ENCODE data around the gene SOX11.

SOX11 gene

DNA sequence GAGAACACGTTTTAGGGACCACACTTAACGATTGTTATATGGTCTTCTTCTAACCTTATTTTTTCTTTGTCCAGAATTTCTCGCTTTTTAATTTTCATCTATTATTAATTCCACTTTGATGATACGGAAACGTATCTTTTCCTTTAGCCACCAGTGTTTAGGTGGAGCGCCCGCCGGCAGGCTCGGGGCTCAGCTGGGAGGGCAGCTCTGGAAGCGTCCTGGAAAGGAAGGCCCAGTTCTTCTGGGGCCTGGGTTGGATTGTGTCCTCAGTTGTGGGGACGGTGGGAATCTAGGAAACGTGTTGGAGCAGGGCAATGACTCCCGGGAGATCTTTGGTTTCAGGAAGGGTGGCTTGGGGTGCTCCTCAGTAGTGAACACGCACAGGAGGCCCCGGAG, 19.4 kb upstream of the SOX11 start:
- WGBS, 2 experiments (ENCODE audit: insufficient coverage in 2 of 2), result 78 to 83% methylated on average over 14 to 15 of the region's 15 CpGs
- H3K4me1 ChIP-seq (ENCODE audit: control insufficient read depth, insufficient read depth, low read length, poor library complexity, severe bottlenecking), result peaks cover 5% of the 10 kb centered on the region
- H3K27ac ChIP-seq (ENCODE audit: low read depth, low read length, severe bottlenecking), result no peak overlapping the region
- H3K36me3 ChIP-seq (ENCODE audit: control insufficient read depth, insufficient read depth, low read length), result no peaks in the 10 kb centered on the region
- H3K4me3 ChIP-seq (ENCODE audit: extremely low read depth, insufficient read depth, low read length, poor library complexity, severe bottlenecking), result no peak overlapping the region
- no peaks in the 10 kb centered on the region for H3K9me3 ChIP-seq (ENCODE audit: control insufficient read depth, low read length)

DNA sequence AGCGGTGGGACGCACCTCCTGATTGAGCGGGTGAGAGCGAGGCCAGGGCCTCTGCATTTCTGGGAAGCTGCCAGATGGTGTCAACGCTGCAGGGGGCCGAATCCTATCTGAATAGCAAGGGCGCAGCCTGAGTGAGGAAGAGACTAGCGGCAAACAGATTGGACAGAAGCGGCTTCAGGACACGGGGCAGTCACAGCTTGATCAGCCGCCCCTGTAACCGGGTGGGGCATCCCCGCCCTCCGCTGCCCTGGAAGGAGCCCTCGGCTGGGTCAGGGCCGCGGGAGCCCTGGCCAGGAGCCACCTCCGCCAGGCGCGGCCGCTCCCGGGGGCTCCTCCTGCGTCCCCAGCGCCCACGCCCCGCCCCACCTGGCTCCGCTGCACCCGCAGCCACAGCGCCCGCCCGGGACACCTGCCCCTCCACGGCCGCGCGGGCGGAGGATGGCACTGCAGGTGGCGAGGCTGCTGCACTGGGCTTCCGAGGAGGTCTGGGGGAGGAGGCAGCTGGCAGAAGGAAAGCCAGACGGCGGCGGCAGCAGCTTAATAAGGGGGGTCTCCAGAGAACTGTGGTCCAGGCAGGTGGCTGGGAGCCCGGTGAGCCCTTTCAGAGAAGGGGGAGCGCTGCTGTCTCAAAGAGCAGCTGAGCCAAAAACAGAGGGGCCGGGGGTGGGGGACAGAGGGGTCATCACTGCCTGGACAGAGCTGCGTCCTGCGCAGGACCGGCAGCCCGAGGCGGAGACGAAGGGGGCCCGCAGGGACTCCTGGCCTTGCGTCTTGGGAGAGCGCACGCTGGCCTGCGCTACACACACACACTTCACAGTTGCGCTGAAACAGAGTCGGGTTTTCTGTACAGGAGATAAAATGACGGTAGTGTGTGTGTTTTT, 18.8 kb upstream of the SOX11 start:
- peaks cover 5% of the 10 kb centered on the region for H3K4me1 ChIP-seq (ENCODE audit: control insufficient read depth, insufficient read depth, low read length, poor library complexity, severe bottlenecking)
- no peaks in the 10 kb centered on the region for H3K36me3 ChIP-seq (ENCODE audit: control insufficient read depth, insufficient read depth, low read length)
- no peak overlapping the region for H3K27ac ChIP-seq (ENCODE audit: low read depth, low read length, severe bottlenecking)
- H3K9me3 ChIP-seq (ENCODE audit: control insufficient read depth, low read length), result no peaks in the 10 kb centered on the region
- peak overlapping the region; percentile 29 for H3K4me3 ChIP-seq (ENCODE audit: extremely low read depth, insufficient read depth, low read length, poor library complexity, severe bottlenecking)
- WGBS, 2 experiments (ENCODE audit: insufficient coverage in 2 of 2), result 12 to 15% methylated on average over 30 to 32 of the region's 58 CpGs

DNA sequence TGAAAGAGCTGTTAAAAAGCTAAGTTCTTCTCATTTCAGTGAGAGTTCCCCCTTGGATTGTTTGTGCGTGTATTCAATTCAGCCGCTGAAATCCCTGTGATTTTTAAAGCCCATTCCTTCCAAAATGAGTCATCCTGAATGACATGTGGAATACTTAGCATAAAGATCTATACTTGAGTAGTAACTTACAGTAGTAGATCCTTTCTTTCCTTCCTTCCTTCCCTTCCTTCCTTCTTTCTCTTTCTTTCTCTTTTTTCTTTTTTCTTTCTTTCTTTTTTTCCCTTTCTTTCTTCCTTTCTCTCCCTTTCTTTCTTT, 18.2 kb upstream of the SOX11 start:
- Histone ChIP-seq H3K36me3 (ENCODE audit: control insufficient read depth, insufficient read depth, low read length) (no peaks in the 10 kb centered on the region), H3K4me1 (ENCODE audit: control insufficient read depth, insufficient read depth, low read length, poor library complexity, severe bottlenecking) (peaks cover 5% of the 10 kb centered on the region), H3K27ac (ENCODE audit: low read depth, low read length, severe bottlenecking) (no peak overlapping the region), H3K4me3 (ENCODE audit: extremely low read depth, insufficient read depth, low read length, poor library complexity, severe bottlenecking) (peak overlapping the region; percentile 29), H3K9me3 (ENCODE audit: control insufficient read depth, low read length) (no peaks in the 10 kb centered on the region)
- 0% methylated on average over 2 of the region's 2 CpGs; no CpG with 5 or more reads in 1 of the 2 experiments for whole genome bisulfite sequencing, 2 experiments (ENCODE audit: insufficient coverage in 2 of 2)

DNA sequence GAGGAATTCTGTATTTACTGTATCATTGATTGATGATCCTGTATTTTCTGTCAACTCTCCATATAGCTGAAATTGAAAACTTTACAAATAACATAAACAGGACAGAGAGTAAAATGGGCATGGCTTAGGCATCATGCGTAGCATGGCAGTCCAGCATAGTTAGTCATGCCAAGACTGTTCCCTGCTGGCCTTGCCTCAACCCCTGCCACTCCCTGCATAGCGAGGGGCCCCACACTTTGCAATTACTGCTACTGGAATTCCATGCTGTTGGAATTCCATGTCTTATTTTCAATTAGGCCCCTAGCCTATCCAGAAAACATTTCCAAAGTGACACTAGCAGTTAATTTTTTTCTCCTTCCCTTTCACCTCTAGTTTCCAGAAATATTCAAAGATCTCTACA, 15.1 kb upstream of the SOX11 start:
- Histone ChIP-seq H3K4me1 (ENCODE audit: control insufficient read depth, insufficient read depth, low read length, poor library complexity, severe bottlenecking) (peaks cover 5% of the 10 kb centered on the region), H3K27ac (ENCODE audit: low read depth, low read length, severe bottlenecking) (no peak overlapping the region), H3K9me3 (ENCODE audit: control insufficient read depth, low read length) (no peaks in the 10 kb centered on the region), H3K36me3 (ENCODE audit: control insufficient read depth, insufficient read depth, low read length) (no peaks in the 10 kb centered on the region), H3K4me3 (ENCODE audit: extremely low read depth, insufficient read depth, low read length, poor library complexity, severe bottlenecking) (no peak overlapping the region)
- WGBS, 2 experiments (ENCODE audit: insufficient coverage in 2 of 2), result 90 to 100% methylated on average over 1 to 2 of the region's 2 CpGs

DNA sequence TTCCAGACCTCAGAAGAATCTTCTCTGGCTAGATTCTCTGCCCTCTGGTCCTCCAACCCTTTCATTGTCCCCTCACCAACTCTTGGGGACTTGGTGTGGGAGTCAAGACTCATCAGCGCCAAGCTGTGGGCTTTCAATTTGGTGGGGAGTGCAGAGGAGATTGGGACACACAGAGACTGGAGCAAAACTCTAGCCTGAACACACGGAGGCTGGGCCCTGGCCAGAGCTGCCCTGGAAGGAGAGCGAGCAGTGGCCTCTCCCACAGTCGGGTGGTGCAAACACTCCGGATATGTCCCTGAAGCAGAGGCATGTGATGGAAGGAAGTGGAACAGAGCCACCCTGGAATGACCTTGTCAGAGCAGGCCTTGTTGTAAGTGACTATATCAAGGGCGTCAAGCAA, 8.7 kb upstream of the SOX11 start:
- no peak overlapping the region for H3K27ac ChIP-seq (ENCODE audit: low read depth, low read length, severe bottlenecking)
- whole genome bisulfite sequencing, 2 experiments (ENCODE audit: insufficient coverage in 2 of 2), result 91 to 93% methylated on average over 4 to 5 of the region's 6 CpGs

DNA sequence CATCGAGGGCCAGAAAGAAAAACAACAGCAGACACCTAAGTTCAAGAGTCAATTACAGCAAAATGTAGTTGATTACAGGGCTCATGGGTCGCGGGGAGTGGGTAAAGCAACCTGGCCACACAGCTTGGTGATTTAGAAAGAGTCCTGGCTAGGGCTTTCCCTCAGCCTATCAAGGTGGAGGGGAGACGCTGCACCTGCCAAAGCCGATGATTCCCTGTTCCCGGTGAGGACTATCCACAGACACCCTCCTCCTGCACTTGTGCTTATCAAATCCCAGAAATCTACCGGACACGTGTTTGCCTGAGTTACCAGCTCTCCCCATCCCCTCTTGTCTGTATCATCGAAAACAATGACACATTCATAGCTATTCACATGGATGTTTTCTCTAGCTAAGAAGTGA, 7.0 kb upstream of the SOX11 start:
- H3K36me3 ChIP-seq (ENCODE audit: control insufficient read depth, insufficient read depth, low read length), result no peaks in the 10 kb centered on the region
- WGBS, 2 experiments (ENCODE audit: insufficient coverage in 2 of 2), result 93% methylated on average over 6 of the region's 9 CpGs
- H3K4me1 ChIP-seq (ENCODE audit: control insufficient read depth, insufficient read depth, low read length, poor library complexity, severe bottlenecking), result no peaks in the 10 kb centered on the region
- no peak overlapping the region for H3K4me3 ChIP-seq (ENCODE audit: extremely low read depth, insufficient read depth, low read length, poor library complexity, severe bottlenecking)
- no peak overlapping the region for H3K27ac ChIP-seq (ENCODE audit: low read depth, low read length, severe bottlenecking)
- no peaks in the 10 kb centered on the region for H3K9me3 ChIP-seq (ENCODE audit: control insufficient read depth, low read length)

More for the DNA sequence above, 8.7 kb upstream of the SOX11 start:
- H3K36me3 ChIP-seq (ENCODE audit: control insufficient read depth, insufficient read depth, low read length), result no peaks in the 10 kb centered on the region
- H3K9me3 ChIP-seq (ENCODE audit: control insufficient read depth, low read length), result no peaks in the 10 kb centered on the region
- no peak overlapping the region for H3K4me3 ChIP-seq (ENCODE audit: extremely low read depth, insufficient read depth, low read length, poor library complexity, severe bottlenecking)
- H3K4me1 ChIP-seq (ENCODE audit: control insufficient read depth, insufficient read depth, low read length, poor library complexity, severe bottlenecking), result no peaks in the 10 kb centered on the region

DNA sequence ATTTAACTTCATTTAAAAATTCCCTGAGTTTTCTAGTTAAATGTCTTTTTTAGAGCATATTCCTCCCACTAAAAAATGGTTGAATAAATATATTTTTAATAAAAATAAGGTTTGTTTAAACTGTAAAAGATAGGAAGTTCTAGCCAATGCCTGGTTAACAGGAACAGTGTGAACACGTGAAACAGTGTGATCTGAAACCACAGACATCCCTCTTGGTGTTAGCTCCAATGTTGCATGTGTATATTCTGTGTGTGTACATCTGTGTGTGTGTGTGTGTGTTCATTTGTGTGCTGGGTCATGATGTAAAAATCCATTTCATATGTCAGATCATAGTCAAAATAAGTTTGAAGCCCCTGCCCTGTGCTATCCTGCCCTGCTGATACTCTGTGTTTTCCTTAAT, 6.1 kb upstream of the SOX11 start:
- H3K4me3 ChIP-seq (ENCODE audit: extremely low read depth, insufficient read depth, low read length, poor library complexity, severe bottlenecking), result no peak overlapping the region
- WGBS, 2 experiments (ENCODE audit: insufficient coverage in 2 of 2), result 87 to 90% methylated on average over 1 of the region's 1 CpG
- no peaks in the 10 kb centered on the region for H3K9me3 ChIP-seq (ENCODE audit: control insufficient read depth, low read length)
- no peaks in the 10 kb centered on the region for H3K36me3 ChIP-seq (ENCODE audit: control insufficient read depth, insufficient read depth, low read length)
- no peaks in the 10 kb centered on the region for H3K4me1 ChIP-seq (ENCODE audit: control insufficient read depth, insufficient read depth, low read length, poor library complexity, severe bottlenecking)
- no peak overlapping the region for H3K27ac ChIP-seq (ENCODE audit: low read depth, low read length, severe bottlenecking)

DNA sequence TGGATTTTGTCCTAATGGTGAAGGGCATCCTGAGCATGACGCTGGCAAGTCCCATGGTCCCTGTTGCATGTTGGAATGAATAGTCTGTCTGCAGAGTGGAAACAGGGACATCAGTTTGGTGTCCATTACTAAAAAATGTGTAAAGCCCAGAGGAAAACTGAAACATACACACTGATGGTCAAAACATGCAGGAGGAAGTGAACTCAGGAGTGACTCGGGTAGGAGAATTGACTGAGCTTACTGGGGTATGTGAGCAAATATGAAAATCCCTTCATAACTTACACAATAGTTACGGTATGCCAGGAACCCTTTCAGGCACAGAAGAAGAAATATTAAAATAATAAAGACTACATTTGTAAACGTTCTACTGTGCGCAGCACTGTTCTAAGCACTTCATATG, 5.6 kb upstream of the SOX11 start:
- no peak overlapping the region for H3K4me3 ChIP-seq (ENCODE audit: extremely low read depth, insufficient read depth, low read length, poor library complexity, severe bottlenecking)
- H3K36me3 ChIP-seq (ENCODE audit: control insufficient read depth, insufficient read depth, low read length), result no peaks in the 10 kb centered on the region
- WGBS, 2 experiments (ENCODE audit: insufficient coverage in 2 of 2), result 78 to 100% methylated on average over 1 of the region's 5 CpGs
- no peak overlapping the region for H3K27ac ChIP-seq (ENCODE audit: low read depth, low read length, severe bottlenecking)
- H3K4me1 ChIP-seq (ENCODE audit: control insufficient read depth, insufficient read depth, low read length, poor library complexity, severe bottlenecking), result no peaks in the 10 kb centered on the region
- no peaks in the 10 kb centered on the region for H3K9me3 ChIP-seq (ENCODE audit: control insufficient read depth, low read length)

DNA sequence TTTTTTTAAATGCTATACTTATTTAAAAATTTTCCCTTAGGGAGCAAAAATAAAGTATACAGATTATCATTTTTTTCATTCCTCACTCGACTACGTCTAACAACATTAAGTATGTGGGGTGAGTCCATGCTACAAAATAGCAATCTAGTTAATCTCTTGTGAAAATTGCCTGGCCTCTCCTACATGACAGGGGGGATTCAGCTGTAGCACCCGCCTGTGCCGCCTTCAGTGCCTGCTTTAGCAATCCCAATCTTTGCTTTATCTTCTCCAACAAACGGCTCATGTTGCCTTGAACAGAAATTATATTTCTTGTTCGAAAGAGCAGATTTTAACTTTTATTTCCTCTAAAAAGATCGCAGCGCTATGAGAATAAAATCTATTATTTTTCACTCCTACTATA, 2.4 kb upstream of the SOX11 start:
- Histone ChIP-seq H3K9me3 (ENCODE audit: control insufficient read depth, low read length) (no peaks in the 10 kb centered on the region), H3K4me1 (ENCODE audit: control insufficient read depth, insufficient read depth, low read length, poor library complexity, severe bottlenecking) (no peaks in the 10 kb centered on the region), H3K4me3 (ENCODE audit: extremely low read depth, insufficient read depth, low read length, poor library complexity, severe bottlenecking) (peak overlapping the region; percentile 89), H3K27ac (ENCODE audit: low read depth, low read length, severe bottlenecking) (peak overlapping the region; percentile 91), H3K36me3 (ENCODE audit: control insufficient read depth, insufficient read depth, low read length) (no peaks in the 10 kb centered on the region)
- WGBS, 2 experiments (ENCODE audit: insufficient coverage in 2 of 2), result 65 to 67% methylated on average over 6 of the region's 8 CpGs

DNA sequence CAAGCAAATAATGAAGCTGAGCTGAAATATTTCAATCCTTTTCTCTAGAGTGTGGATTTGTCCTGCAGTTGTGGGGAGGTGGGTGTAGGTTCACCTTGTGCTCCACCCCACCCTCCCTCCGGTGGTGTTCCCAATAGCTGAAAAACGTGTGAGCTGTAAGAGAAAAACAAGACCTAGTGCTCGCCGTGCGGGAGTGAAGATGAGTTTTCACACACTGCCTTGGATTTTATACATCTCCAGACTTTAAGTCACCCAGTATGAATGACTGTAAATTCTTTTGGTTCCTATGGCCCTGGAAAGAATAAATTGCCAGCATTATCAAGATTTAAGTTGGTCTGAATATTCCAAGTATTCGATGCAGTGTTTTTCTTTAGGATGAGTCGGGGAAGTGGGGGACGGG, 1.9 kb upstream of the SOX11 start:
- Histone ChIP-seq H3K4me3 (ENCODE audit: extremely low read depth, insufficient read depth, low read length, poor library complexity, severe bottlenecking) (peak overlapping the region; percentile 89), H3K9me3 (ENCODE audit: control insufficient read depth, low read length) (no peaks in the 10 kb centered on the region), H3K4me1 (ENCODE audit: control insufficient read depth, insufficient read depth, low read length, poor library complexity, severe bottlenecking) (no peaks in the 10 kb centered on the region), H3K36me3 (ENCODE audit: control insufficient read depth, insufficient read depth, low read length) (peaks cover 2% of the 10 kb centered on the region), H3K27ac (ENCODE audit: low read depth, low read length, severe bottlenecking) (peak overlapping the region; percentile 91)
- 0% methylated on average over 1 to 3 of the region's 8 CpGs for WGBS, 2 experiments (ENCODE audit: insufficient coverage in 2 of 2)

DNA sequence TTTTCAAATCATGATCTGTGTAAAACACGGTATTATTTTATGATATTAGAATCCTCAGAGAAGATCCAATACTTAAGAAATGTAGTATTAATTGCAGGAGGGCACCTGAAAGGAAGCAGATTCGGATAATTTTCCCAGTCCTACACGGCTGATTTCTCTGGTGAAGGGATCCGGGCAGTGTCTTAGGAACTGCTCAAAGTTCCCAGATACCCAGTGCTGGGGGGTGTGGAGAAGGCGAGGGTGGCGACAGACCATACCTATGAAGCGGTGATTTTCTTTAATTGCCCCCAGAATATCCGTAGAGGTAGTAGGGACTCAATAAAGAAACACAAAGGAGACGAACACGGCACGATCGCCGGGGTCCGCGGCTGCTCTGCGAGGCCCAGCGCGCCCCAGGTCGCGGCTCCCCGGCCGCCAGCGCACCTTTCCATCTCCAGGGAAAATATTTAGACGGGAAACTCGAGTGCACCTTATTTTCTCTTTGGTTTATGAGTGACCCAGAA, 1.4 kb upstream of the SOX11 start:
- Histone ChIP-seq H3K4me1 (ENCODE audit: control insufficient read depth, insufficient read depth, low read length, poor library complexity, severe bottlenecking) (no peaks in the 10 kb centered on the region), H3K4me3 (ENCODE audit: extremely low read depth, insufficient read depth, low read length, poor library complexity, severe bottlenecking) (peak overlapping the region; percentile 89), H3K27ac (ENCODE audit: low read depth, low read length, severe bottlenecking) (peak overlapping the region; percentile 91), H3K9me3 (ENCODE audit: control insufficient read depth, low read length) (no peaks in the 10 kb centered on the region), H3K36me3 (ENCODE audit: control insufficient read depth, insufficient read depth, low read length) (peaks cover 5% of the 10 kb centered on the region)
- 0% methylated on average over 20 to 21 of the region's 25 CpGs for WGBS, 2 experiments (ENCODE audit: insufficient coverage in 2 of 2)

Measured in mesodermal cell (in vitro differentiated cells).